HG03565 (cell line): ENCODE data around the gene RTRAF.

Source experiments
- ATAC-seq: cut with Tn5 transposase; IDR thresholded peaks from one replicate; pipeline ENCODE4 v1.9.1; 2021; ENCODE audit warnings: mild to moderate bottlenecking, moderate library complexity; ENCODE audit not compliant: unreplicated experiment

The RTRAF gene

DNA sequence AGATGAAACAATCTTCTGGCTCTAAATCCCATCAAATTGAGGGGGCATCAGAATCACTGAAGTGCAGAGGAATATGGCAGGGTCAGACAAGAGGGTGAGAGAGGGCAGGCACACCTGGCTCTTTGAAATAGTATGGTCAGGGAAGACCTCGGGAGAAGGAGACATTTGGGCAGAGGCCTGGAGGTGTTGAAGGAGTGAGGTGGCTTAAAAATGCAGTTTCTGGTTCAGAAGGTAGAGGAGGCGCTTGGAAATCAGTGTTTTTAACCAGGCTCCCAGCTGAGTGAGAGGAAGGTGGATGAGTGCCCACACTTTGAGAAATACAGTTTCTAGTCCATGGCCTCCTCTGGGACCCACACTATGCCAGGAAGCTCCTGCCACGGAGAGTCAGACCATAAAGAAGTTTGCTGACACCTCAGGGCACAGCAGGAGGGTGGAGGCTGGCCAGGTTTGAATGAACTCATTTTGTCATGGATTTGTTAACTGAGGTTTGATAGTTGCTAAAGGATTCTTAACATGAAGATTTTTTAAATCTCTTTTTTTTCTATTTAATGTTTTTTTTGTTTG is 59.4 kb downstream of the RTRAF start:
- ATAC-seq, result no peak

- ATAC-seq, result no peak
Measured at GRCh38 chr14:52049271-52049670, 59.9 kb downstream of the RTRAF start.

DNA sequence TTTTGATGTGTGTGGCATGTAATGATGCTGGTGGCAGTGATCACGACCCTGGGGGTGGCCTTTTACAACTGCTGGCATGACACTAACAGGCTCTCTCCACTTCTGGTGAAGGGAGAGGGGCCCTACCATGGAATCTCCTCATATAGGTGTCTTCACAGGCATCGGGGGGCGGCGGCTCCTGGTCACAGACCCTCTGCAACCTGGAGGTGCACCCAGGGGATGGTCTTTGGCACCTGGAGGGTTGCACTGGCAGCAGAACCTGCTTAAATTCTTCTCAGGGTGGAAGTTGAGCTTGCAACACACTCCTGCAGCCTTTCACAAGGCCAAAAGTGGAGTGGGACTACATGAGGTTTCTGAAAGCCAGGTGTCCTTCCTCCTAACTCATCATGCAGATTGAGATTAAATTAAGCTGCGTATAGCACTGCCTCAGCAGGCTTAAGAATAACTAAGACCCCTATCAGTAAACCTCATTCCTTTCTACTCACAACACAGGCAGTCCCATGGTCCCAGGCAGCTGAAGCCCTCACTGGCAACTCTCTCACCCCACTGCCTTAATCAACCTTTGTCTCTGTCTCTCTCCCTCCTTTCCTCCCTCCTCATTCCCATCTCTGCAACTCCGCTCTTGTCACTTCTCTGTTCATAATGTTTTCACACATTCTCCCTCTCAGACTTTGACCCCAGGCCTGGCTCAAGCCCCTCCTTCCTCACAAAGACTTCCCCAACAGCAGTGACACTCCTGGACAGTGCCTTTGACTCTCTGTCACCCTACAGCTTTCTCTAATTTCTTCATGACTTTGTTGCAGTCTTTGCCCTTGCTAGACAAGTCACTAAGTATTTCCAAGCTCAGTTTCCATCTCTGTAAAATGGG is 60.6 kb downstream of the RTRAF start:
- ATAC-seq, result no peak

- no peak for ATAC-seq
Measured at GRCh38 chr14:52051251-52051650, 61.9 kb downstream of the RTRAF start.

- no peak for ATAC-seq
Measured at GRCh38 chr14:52051871-52052270, 62.5 kb downstream of the RTRAF start.

DNA sequence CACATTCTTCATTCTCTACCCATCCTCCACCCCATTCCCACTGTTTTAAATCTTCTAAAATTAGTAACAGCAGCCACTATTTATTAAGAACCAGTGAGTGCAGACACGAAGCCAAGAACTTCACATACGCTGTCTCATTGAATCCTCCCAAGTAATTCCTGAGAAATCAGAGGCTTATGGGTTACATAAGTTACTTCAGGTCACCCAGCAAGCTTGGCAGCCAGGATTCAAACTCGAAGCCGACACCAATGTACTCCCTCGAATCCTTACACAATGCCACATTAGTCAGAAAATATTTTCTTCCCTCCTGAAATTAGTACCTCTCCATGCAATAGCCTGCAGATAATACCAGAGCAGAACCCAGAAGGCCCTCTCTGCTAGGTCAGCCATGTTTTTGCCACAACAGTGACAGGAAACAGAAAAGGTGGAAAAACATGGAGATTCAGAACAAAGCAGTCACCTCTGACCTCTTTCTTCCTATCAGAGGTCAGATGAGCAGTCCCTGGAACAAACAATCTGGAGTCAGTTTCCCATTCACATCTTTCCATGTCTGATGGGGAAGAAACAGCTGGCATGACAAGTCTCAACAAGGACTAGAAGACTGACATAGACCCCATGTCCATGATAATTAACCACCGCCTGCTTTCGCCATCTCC is 63.1 kb downstream of the RTRAF start:
- no peak for ATAC-seq

DNA sequence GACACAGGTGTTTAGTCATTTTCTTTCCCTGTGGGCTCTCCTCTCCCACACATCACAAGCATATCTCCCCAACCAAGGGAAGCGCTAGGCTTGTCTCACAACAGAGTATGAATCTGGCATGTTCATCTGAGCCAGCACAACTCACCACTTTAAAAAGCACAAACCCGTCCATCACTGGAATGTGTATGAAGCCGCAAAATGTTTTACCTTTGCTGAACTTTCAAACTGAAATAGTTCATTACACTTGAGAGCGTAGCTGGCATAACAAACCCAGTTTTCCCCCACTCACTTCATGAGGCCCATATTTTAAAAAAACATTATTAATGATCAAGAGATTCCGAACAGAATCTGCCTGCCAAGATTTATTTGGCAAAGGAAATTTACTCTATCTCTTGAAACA is 63.7 kb downstream of the RTRAF start:
- no peak for ATAC-seq

DNA sequence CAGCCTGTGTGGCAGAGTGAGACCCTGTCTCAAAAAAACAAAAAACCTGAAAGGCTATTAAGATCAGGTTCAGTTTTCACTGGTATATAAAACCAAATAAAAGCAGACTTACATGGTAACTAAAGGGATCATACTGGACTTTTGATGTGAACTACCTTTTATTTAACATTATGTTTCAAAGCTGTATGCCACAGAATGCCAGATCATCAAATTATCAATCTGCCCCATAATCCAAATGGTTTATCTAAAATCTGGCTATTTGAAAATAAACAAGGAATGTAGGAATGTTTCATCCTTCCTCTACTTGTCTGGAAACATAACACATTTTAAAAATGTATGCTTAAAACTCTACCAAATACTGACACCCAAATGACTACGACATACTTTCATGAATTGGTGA is 65.3 kb downstream of the RTRAF start:
- no peak for ATAC-seq

GRCh38 chr14:52055167-52055566 is 65.8 kb downstream of the RTRAF start:
- ATAC-seq, result no peak

DNA sequence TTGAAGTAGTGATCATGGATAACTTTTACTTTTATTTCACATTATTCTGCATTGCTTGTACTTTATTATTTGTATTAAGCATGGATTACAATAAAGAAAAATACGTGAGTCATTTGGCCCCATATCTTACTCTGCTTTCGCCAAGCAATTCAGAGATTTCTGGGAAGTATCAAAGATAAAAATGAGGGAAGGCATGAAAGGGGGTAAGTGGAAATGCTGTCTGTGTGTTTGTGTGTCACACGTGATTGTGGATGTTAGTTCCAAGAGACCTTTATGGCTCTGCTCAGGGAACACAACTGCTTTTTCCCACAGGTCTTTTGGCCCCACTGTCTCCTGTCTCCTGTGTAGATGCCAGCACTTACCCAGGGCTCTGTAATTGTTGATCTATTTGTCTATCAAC is 69.0 kb downstream of the RTRAF start:
- no peak for ATAC-seq

DNA sequence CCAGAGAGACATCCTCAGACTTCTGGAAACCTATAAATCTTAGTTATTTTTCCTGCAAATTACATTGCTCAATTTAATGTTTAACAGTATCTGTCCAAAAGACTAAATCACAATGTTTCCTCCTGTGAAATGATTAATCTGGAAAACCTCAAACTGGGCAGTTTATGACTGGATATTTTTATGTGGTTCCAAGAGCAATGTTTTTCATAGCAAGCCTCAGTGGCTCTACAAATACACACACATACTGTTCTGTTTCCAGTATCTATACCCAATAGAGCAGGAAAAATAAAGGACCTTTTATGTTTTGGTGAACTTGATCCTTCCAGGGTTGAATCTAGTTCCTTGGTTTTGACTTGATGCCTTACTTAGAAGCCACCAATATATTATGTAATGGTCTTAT is 70.3 kb downstream of the RTRAF start:
- no peak for ATAC-seq

- no peak for ATAC-seq
Measured at GRCh38 chr14:52060080-52060479, 70.7 kb downstream of the RTRAF start.
